Measurements from ENCODE around the gene ARHGEF40.
"Not testable (repeated sequence)": the region's sequence is repeated elsewhere in the genome, so short reads cannot be mapped to it uniquely, and the experiment has no call there.

Gene ARHGEF40

DNA sequence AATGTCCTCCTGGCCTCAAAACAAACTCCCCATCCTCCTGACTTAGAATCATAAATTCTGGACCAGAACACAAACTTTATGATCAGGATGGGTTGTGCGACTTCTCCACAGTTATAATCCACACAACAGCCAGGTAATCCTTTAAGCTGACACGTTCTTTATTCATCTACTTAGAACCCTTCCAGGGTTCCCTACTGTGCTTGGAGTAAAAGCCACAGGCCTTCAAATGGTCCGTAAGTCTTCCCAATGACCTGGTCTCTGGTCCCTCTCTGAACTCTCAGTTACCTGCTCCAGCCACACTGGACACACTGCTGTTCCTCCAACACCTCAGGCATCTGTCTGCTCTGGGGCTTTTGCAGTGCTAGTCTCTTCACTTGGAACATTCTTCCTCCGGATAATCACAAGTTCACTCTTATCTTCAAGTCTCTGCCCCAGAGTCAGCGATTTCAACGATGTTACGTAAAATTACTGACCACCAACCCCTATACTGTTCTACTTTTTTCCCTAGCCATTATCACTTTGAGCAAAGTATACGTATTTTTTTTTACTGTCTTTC lies 29.7 kb upstream of the ARHGEF40 start:
- no peak for DNase-seq

DNA sequence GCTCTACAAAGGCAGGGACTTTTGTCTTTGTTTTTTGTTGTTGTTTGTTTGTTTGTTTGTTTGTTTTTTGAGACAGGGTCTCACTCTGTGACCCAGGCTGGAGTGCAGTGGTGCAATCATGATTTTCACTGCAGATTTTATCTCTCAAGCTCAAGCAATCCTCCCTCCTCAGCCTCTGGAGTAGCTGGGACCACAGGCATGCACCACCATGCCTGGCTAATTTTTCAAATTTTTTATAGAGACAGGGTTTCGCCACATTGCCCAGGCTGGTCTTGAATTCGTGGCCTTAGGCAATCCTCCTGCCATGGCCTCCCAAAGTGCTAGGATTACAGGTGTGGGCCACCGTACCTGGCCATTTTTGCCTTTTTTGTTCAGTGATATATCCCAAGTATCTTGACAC lies 29.2 kb upstream of the ARHGEF40 start:
- DNase-seq = not testable (repeated sequence)

DNA sequence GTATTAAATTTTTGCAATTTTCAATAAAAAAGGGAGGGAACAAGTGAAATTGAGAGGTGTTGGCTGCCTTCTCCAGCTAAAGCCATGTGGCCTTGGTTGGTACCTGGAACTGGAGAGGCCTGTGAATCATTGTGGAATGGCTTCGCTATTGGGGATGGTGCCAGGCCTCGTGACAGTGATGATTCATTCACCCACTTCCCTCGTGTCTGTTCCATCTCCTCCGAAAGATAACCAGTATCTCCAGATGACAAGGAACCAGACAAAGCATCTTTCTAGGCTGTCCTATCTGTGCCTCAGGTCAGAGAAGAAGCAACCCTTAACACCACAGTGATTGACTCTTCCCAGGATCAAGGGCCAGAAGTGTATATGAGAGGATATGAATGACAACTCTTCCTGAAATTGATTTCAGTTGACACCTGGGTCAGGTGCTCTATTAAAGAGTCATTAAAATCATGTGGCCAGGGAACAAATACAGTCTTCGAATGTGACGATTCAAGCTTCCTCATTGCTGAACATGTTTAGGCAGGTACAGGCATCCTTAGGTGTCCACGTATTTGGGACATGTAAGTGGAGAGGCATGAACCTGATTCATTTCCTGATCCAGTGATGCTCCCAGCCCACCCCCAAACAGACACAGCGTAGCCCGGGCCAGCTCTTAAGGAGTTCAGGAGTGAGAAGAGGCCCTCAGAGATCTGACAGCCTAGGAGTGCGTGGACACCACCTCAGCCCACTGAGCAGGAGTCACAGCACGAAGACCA lies 28.2 kb upstream of the ARHGEF40 start, which contains the start of gene RNASE7:
TSS of gene RNASE7 (plus strand) at position 687 of the 758 bp plus-strand sequence. CDS start 631 bp downstream, outside the sequence.
- no peak for DNase-seq

DNA sequence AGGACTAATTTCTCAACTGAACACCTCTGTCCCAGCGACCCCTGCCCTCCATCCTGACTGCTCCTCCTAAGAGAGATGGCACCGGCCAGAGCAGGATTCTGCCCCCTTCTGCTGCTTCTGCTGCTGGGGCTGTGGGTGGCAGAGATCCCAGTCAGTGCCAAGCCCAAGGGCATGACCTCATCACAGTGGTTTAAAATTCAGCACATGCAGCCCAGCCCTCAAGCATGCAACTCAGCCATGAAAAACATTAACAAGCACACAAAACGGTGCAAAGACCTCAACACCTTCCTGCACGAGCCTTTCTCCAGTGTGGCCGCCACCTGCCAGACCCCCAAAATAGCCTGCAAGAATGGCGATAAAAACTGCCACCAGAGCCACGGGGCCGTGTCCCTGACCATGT lies 27.2 kb upstream of the ARHGEF40 start:
- DNase-seq = no peak

DNA sequence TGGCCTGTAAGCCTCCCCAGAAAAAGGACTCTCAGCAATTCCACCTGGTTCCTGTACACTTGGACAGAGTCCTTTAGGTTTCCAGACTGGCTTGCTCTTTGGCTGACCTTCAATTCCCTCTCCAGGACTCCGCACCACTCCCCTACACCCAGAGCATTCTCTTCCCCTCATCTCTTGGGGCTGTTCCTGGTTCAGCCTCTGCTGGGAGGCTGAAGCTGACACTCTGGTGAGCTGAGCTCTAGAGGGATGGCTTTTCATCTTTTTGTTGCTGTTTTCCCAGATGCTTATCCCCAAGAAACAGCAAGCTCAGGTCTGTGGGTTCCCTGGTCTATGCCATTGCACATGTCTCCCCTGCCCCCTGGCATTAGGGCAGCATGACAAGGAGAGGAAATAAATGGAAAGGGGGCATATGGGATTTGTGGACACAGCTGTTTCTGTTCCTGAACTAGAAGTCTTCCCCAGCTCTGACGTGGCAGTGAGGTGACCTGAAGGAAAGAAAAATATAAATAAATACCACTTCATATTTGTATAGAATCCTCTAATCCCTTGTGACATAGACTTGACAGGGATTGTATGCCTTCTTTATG lies 26.6 kb upstream of the ARHGEF40 start:
- DNase-seq = no peak

DNA sequence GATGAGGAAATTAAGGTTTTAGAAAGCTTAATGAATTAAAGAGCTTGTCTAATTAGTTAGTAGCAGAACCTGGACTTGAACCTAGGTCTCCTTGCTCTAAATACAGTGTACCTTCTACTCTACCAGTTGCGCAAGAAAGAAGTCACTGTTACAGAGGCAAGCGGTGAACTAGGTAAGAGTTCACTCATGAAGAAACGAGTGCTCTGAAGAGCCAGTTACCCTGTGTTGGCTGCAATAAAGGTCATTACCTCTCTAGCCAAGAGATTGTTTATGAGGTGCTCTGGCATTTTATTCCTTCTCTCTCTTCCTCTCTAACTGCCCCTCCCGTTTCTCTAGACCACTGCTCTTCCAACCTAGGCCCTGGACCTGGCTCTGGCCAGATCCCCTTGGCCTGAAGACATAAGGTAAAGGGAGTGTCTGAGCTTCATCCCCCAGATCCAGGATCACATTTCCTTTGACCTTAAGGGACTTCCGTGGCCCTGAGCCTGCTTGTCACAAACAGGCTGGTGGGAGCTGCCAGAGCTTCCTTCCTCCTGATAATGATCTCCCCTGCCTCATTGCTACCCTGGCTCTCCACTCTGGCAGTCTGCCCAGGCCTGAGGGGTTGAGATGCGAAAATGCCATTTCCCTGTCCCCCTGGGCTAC lies 26.0 kb upstream of the ARHGEF40 start:
- no peak for DNase-seq

DNA sequence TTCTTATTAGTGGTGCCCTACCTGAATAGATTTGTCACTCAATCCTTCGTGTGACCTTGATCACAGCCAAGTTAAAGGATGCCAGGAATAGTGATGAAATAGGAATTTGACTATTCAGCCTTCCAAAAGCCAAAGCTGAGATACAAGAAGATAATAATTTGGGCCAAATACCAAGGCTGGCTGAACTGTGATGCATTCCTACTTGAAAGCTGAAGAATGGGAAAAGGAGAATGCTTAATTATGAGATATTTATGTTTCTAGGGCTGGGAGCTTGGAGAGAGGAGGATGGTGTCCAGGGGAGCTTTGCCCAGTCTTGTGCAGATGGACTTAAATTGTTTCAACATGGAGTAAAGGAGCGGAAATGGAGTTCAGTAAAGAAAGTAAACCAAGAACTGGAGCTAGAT lies 22.7 kb upstream of the ARHGEF40 start:
- DNase-seq = no peak

DNA sequence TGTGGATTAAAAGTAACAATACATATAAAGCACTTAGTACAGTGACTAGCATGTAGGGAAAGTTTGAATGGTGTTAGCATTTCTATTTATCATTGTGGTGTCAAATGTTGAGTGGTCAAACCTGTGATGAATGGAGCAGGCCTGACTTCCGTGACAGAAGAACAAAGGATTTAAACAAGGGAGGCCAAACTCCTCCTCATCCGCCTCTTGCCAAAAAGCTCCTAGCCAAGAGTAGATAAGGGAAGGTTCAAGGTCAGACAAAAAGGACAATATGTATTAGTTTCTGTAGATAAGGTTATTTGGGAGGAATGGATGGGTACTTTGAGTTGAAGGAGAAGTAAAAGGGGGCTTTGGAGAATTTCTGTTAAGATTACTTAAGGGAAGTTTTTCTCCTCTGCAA lies 21.5 kb upstream of the ARHGEF40 start:
- no peak for DNase-seq

DNA sequence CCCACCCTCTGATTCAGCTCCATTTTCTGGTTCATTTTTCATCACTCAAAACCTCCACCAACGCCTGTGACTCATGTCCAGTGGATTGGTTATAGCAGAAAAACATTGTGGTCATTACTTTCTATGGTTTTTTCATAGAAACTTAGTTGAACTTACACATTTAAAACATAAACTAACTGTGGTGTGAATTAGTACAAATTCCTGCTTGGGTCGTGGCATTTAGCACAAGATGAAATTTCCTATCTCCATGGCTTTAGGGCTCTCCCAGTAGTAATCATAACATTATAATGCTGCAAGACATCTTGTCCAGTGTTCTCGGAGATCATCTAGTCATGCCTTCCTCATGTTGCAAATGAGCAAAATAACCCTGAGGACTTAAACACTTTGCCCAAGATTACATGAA lies 20.8 kb upstream of the ARHGEF40 start:
- no peak for DNase-seq

DNA sequence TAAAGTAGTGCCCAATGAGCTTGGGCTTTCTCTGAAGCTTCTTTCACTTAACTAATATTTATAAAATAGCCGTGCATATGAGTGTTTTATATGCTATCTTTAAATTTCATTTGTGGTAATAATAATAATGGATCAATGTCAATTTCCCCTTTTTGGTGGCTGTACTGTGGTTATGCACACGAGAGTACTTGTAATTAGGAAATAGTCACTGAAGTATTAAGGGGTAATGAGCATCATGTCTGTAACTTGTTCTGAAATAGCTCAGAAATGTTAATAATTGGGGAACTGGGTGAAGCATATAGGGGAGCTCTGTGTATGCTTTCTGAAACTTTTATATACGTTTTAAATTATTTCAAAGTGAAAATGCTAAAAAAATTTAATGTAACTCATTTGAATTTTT lies 19.5 kb upstream of the ARHGEF40 start:
- no peak for DNase-seq

DNA sequence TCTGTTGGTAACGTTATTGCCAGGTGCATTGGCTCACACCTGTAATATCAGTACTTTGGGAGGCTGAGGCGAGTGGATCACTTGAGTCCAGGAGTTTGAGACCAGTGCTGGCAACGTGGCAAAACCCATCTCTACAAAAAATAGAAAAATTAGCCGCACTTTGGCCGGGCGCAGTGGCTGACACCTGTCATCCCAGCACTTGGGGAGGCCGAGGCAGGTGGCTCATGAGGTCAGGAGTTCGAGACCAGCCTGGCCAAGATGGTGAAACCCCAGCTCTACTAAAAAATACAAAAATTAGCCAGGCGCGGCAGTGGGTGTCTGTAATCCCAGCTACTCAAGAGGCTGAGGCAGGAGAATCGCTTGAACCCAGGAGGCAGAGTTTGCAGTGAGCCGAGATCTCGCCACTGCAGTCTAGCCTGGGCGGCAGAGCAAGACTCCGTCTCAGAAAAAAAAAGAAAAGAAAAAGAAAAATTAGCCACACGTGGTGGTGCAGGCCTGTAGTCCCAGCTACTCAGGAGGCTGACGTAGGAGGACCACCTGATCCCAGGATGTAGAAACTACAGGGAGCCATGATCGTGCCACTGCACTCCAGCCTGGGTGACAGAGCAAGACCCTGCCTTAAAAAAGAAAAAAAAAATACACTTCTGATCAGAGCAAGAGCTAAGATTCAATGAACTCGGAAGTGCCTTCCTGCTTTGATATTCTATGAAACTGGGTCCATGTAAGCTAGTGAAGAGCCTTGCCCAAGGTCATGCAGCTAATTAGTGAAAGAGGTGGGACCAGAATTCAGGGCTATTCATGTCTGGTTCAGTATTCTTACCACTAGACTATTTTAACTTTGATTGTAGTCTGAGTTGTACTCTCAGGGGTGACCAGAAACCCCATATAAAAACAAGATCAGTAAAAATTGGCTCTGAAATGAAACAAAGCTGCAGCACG lies 16.7 kb upstream of the ARHGEF40 start:
- DNase-seq = no peak

DNA sequence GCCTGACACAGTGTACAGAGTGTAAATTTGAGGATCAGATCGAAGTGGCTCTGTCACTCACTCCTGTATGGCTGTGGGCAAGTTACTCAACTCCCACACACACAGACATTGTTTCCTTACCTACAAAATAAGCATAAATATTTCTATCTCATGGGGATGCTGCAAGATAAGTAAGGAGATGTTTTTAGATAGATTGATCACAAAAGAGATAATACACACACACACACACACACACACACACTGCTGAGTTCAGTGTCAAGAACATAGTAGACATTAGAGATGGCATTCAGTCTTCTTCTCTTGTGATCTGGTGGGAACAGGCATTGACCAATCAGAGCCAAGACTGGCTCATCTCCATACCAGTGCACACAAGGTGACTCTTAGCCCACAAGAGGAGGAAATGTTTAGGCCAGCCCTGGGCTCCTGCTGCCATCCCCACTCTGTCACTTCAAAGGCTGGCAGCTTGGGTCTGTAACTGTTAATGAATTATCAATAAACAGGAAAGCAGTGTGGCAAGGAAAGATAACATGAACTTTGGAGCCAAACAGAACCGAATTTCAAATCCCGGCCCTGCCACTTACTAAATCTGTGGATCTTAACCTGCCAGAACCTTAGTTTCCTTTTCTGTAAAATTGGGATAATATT lies 15.9 kb upstream of the ARHGEF40 start:
- DNase-seq = no peak

DNA sequence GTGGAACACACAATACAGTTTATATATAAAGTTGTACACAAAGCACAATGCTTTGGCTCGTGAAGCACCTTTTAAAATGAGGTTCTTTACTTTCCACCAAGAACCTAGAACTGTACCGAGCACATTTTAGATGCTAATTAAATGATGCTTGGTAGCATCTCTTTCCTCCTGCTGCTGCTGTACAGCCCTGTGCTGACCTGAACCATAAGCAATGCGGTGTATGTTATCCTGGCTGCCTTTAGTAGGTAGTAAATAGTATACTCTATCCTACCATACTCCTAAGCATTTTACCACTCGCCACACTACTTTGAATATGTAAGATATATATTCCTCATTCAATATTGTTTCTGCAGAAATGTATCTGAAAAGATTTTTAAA lies 15.3 kb upstream of the ARHGEF40 start:
- DNase-seq = no peak

DNA sequence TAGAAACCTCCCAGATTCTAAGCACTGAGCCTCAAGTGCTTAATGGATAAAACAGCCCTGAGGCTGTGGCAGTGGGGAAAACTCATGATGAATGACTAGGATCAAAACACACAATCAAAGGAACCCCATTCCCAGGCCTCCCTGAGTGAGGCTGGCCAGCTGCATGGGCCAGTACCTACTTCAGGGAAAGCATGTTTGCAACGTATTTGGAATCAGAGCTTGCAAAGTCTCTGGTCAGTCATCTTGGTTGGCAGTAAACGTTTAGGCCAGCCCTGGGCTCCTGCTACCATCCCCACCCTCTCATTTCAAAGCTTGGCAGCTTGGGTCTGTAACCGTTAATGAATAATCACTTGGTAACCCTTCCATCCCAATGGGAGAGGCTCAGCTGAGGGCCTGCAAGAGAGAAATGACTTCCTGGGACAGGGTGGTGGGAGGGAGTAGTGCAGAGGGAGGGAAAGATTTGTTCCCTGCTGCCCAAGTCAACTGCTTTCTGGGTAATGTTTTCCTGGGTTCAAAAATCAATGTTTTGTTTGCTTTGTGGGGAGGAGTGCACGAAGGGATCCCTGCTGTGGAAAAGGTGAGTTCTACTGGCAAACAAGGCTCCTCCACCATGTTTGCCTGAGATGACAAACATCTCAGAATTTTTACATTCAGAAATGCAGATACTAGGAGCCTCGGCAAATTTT lies 14.5 kb upstream of the ARHGEF40 start:
- DNase-seq = no peak

DNA sequence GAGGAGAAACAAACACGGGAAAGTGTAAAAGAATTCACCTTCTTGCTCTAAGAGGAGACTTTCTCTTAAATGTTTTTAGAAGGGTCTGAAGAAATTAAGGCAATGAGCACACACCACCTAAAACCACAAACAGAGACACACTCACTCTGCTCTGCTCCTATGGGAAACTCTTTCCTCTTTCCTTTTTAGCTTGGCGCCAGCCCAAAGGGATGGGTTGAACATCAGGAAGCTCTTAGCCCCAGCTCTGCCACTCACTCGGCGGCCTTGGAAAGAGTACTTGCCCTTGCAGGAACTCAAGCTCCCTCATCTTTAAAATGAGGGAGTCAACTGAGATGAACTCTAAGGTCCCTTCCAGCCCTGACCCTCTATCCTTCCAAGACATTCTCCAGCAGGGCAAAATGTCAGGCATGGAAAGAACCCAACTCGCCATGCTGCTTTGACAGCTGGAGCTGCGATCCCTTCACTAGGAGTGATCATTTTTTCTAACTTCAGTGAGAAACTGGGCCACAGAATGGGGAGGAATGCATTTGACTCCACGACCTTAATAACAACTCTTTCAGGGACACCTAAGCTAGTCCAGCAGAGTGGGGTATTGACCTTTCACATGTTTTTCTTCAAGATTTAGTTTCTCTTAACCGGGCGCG lies 13.5 kb upstream of the ARHGEF40 start:
- no peak for DNase-seq

DNA sequence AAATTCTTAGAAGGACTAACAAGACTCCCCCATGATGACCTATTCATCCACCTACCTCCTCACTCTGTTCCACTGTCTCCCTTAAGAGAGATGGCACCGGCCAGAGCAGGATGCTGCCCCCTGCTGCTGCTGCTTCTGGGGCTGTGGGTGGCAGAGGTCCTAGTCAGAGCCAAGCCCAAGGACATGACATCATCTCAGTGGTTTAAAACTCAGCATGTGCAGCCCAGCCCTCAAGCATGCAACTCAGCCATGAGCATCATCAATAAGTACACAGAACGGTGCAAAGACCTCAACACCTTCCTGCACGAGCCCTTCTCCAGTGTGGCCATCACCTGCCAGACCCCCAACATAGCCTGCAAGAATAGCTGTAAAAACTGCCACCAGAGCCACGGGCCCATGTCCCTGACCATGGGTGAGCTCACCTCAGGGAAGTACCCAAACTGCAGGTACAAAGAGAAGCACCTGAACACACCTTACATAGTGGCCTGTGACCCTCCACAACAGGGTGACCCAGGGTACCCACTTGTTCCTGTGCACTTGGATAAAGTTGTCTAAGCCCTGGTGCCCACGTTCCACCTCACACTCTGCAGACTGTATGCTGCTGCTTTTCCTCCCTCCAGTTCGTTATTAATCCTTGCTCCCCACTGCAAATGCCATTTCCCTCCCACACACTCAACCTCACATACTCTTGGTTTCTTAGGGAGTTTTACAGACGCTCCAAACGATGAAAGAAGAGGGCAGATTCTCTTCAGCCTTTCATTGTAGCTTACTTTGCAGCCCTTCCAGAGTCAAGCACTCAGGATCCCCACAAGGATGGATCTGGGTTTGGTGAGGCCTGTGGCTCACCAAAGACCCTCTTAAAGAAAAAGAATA lies 12.1 kb upstream of the ARHGEF40 start, which contains the start of gene RNASE8:
TSS of gene RNASE8 (plus strand) at position 20 of the 873 bp plus-strand sequence. CDS start at position 91, 71 bp downstream.
- no peak for DNase-seq

DNA sequence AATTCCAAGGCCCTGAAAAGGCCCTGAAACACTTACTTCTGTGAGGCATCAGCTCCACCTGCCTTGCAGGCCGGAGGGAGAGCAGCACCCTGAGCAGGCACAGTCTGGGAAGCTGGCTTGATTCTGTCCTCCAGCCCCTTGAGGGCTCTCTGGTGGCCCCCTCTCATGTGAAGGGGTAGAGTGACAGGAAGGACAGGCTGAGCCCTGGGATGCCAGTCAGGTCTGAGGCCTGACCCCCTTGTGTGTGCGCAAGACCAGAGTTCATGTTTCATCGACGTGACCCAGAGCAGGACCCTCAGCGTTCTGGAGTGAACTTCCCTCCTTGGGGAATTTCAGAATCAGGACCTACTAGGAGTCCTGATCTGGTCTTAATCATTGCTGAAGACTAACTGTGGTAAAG lies 11.2 kb upstream of the ARHGEF40 start:
- no peak for DNase-seq

DNA sequence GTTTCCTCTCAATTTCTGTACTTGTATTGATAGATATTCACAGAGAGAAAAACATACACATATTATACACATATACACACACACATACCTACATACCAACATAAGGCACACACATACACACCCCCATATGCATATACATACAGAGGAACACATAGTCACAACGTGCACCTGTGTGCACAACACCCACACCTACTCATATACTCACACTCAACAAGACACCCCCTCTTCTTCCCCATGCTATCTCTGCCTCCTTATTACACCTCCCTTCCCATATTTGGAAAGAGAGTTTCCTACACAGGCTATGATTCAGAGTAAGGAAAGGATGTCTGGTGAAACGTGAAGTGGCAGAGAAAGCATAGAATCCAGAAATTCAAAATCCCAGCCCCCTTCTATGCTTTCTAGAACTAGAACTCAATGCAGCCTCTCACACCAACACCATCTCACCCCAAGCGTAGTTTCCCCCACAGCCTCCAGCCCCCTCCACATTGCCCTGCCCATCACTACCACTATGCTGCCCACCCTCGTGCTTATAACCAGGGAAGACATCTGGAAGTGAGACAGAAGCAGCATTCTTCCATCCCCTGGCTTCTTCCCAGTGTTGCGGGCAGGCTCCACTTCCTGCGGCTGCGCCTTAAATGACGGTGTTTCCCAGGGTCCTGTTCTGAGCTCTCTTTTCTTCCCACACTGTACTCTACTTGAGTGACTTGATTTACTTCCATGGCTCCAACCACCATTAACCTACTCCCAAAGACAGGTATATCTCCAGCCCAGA lies 10.1 kb upstream of the ARHGEF40 start:
- no peak for DNase-seq

Data from stimulated activated CD4-positive, alpha-beta T cell treated with anti-CD3 and anti-CD28 coated beads, Interleukin-1b, Interleukin-23, amount 100 ng/mL, for 48 hours (primary cell).